Stimulated activated CD4-positive, alpha-beta T cell treated with anti-CD3 and anti-CD28 coated beads, Interleukin-2, amount 100 ng/mL, for 48 hours (primary cell): ENCODE measurements around the gene SAPCD2.

Source experiments
- DNase-seq, 2 donors: peaks; one replicate each; pipeline ENCODE4 v3.0.0-alpha.2; 2020

Gene SAPCD2

DNA sequence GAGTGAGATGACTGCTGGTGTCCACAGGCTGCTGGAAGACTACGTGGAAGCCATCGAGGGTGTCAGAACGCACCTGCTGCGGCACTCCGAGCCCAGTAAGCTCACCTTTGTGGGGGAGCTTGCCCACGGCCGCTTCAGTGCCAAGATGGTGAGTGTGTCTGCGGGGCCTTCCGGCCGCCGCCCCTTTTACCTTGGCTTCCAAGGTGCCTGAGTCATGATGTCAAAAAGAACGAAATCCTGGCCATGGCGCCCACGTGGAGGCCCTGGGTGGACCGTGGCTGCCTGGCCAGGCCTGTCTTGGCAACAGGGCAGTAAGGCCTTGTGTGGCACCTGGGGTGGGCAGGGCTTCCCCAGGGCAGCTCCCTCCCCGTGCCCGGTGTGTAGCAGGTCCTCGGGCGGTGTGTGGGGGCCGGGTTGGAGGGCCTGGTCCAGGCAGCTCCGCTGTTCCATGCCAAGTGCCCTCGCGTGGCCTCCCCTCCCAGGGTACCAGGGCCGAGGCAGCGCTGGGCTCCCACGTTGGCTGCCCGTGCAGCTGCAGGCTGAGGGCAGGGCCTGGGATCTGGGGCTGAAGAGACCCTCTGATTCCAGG is 36.4 kb upstream of the SAPCD2 start:
- no peak for DNase-seq

DNA sequence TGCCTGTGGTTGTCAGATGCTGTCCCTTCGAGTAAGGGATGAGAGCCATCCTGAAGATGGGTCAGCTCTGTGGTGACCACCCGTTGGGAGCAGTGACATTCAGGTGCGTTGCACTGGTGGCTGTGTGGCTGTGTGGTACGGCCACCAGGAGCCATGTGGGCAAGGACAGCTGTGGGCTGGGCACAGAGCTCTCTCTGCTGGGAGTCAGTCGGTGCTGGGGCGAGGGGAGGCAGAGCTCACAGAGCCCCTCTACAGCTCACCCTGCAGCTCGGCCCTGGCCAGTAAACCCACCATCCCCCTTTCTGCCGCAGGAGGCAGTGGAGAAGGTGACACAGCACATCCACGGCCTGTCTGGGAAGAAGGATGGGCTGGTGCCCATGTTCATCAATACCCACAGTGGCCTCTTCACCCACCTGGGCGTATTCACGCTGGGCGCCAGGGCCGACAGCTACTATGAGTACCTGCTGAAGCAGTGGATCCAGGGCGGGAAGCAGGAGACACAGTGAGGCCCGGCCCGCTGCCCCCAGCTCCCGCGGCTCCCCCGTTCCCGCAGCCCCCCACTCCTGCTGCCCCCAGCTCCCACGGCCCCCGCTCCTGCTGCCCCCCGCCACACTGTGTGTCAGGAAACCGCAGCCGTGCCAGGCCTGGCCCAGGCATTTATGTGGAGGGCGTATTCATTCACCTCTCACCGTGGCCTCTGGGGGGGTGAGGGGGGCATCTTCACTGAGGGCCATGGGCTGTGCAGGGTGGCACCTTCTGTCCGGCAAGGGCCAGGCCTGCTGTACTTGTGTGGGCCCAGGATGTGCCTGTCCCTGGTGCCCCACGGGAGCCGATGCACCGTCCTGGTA is 35.7 kb upstream of the SAPCD2 start:
- DNase-seq = no peak

GRCh38 chr9:137103206-137103999 is 33.0 kb upstream of the SAPCD2 start:
- DNase-seq = no peak

DNA sequence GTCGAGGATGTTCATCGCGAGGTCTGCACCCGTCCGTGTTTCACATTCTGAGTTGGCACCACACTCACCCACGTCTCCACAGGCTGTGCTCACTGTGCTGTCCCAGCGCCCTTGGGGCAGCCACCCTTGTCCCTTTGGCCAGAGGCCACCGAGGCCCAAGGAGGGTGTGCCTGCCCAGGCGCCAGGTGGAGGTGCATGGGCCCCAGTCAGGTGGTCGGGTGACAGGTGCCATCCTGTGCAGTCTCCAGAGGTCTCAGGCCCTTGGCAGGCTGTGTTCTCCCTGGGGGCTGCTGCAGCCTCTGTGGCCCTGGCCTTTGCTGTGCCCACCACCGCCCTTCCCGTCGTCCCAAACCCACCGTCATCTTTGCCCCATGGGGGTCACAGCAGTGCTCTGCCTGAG is 28.9 kb upstream of the SAPCD2 start:
- DNase-seq = no peak

DNA sequence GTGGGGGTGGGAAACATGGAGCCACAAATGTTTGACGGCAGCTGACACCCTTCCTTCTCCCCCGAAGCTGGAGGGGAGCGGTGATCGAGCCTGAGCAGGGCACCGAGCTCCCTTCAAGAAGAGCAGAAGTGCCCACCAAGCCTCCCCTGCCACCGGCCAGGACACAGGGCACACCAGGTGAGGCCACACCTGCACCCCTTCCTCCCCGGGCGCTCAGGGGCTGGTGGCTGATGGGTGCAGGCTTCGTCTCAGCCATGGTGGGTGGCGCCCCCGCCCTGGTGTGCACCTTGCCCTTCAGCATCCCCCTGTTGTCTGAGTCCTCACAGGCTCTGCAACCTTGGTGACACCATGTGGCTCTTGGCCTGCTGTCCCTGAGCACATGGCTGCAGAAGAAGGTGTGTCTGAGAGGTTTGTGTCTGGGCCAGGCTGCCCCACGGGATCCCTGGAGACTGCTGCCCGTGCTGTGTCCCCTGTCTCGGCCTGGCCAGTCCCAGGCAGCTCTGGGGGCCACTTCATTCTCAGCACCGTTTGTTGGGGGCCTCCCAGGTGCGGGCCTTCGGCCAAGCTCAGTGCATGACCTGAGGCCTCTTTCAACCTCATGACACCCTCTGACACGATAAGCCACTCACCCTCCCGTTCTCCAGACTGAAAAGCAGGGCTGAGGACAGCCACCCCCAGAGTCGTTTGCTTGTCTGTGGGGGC is 27.6 kb upstream of the SAPCD2 start:
- no peak for DNase-seq

DNA sequence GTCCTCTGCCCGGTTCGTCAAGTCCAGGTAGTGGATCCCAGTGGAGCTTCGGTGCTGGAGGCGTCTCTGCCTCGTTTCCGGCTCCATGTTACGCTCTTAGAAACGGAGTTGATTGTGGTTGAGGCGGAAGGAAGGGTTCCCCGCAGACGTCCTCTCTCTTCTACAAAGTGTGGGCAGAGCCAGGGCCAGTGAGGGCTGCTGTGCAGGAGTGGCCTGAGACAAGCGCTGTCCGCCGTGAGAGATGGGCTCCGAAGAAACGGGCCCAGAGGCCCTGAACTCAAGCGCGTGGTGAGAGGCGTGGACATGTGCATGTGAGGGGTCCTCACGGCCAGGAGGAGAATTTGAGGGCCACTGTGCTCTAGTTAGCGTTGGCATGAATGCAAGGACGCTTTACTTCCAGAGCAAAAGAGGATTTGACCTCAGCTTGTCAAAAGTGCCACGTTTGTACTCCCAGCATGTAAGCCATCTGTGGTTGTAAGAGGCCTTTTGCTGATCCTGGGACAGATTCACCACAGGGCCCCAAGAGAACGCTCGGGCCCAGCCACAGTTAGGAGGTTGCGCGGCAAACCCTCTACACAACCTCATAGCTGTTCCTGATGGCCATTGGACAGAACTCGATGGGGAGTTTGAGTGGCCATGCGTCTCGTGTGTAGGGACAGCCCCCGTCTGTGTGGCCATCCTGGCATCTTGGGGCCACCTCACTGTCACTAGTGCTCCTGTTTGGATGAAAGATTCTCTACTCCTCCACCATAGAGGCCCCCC is 26.6 kb upstream of the SAPCD2 start:
- DNase-seq = no peak

GRCh38 chr9:137095664-137096517 is 25.5 kb upstream of the SAPCD2 start:
- peak; percentile 72 to 78 for DNase-seq

- no peak for DNase-seq
Measured at GRCh38 chr9:137089232-137089947, 19.0 kb upstream of the SAPCD2 start.

GRCh38 chr9:137088121-137088520 is 17.8 kb upstream of the SAPCD2 start:
- DNase-seq = no peak

DNA sequence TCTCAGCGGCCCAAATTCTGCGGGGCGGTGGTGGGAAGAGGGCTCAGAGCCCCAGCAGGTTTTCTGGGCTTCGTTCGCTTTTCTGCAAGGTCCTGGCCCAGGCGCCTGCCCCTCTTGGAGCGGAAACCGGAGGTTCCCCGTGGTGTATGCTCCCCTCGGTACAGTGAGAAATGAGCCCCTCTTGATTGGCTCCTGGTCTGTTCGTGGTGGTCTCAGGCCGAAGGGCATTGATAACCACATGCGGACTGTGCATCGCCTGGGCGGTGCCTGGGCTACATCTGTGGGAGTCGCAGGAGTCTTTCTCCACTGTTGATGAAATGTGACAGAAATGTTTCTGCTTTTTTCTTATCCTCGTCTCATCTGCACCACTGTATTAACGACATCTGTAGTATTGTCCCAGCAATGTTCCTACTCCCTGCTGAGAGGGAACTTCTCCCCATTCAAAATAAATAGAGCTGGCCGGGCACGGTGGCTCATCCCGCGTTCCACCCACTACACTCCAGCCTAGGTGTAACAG is 17.1 kb upstream of the SAPCD2 start:
- DNase-seq = peak in 1 of 2 donors; percentile 19

DNA sequence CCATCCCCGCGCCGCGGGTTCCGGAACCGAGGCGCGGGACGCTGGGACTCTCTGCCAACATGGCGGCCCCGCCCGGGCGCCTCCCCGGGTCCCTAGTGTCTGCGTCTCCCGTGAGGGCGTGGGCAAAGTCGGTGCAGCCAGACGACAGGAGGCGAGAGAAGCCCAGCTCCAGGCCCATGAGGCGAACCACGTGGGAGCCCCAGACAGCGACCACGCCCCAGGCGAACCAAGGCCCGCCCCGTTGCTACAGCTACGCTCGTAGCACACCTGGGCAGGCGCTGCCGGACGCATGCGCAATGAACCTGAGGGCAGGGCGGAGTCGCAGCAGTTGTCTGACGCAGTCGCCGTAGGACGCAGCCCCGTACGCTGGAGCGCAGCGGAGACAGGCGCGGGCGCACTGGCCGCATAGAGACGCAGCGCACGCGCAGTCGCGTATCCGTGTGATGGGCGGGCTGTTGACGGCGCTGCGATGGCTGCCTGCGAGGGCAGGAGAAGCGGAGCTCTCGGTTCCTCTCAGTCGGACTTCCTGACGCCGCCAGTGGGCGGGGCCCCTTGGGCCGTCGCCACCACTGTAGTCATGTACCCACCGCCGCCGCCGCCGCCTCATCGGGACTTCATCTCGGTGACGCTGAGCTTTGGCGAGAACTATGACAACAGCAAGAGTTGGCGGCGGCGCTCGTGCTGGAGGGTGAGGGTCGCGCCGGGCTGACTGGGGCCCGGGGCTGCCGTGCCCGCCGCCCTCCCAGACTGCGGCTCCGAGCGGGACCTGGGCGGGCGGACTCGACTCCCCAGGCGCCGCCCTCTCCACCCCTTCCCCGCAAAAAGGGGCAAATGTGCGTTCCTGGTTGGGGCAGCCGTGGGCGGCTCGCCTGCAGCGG is 16.4 kb upstream of the SAPCD2 start, which contains the start of gene MAN1B1:
Gene MAN1B1, plus strand, starts transcription at position 455 of the 878 bp plus-strand sequence. Its CDS starts 15 bp downstream, at position 470.
- DNase-seq = peak; percentile 99

- peak; percentile 28 to 34 for DNase-seq
Measured at GRCh38 chr9:137085920-137086530, 15.7 kb upstream of the SAPCD2 start.

DNA sequence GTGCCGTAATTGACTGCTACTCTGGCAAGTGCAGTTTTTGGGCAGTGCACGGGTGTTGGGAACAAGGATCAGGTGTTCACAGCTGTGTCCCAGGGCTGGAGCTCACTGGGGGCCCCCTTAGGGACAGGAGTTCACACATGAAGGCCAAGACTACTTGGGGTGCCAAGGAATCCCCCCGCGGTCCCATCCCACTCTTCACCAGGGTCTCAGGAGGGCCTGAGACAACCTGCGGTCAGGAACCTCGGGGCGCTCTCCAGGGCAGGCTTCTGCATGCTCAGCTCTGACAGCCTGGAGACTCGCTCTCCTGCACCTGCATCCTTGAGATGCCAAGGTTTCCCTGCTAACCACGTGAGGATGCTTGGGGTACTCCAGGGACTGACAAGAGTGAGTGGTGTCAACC is 14.2 kb upstream of the SAPCD2 start:
- DNase-seq = no peak

DNA sequence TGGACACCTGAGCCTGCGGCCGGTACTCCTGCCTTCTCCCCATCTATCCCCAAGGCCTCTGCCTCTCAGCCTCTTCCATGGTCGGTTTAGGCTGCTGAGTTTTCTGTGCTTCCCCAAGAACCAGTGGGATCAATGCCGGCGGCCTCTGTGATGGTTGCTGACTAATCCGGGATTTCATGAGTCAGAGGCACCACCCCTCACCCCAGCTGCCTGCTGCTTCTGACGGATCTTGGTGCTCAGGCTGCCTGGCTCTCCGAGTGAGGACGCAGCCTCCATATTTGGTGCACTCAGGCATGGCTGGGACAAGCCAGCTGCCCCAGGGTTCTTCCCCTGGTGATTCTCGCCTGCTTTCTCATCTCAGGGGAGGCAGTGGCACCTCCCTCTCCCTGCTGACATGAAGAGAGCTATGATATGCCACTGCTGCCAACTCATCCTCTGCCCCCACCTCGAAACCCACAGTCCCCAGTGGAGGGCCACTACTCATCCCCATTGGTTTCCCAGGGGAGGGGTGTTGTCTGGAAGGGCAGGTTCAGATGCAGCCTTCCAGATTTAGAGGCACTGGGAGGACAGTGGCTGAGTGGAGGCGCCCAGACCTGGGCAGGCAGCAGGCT is 13.1 kb upstream of the SAPCD2 start:
- DNase-seq = no peak

- no peak for DNase-seq
Measured at GRCh38 chr9:137082925-137083290, 12.6 kb upstream of the SAPCD2 start.

- DNase-seq = no peak
Measured at GRCh38 chr9:137082222-137082924, 12.0 kb upstream of the SAPCD2 start.

DNA sequence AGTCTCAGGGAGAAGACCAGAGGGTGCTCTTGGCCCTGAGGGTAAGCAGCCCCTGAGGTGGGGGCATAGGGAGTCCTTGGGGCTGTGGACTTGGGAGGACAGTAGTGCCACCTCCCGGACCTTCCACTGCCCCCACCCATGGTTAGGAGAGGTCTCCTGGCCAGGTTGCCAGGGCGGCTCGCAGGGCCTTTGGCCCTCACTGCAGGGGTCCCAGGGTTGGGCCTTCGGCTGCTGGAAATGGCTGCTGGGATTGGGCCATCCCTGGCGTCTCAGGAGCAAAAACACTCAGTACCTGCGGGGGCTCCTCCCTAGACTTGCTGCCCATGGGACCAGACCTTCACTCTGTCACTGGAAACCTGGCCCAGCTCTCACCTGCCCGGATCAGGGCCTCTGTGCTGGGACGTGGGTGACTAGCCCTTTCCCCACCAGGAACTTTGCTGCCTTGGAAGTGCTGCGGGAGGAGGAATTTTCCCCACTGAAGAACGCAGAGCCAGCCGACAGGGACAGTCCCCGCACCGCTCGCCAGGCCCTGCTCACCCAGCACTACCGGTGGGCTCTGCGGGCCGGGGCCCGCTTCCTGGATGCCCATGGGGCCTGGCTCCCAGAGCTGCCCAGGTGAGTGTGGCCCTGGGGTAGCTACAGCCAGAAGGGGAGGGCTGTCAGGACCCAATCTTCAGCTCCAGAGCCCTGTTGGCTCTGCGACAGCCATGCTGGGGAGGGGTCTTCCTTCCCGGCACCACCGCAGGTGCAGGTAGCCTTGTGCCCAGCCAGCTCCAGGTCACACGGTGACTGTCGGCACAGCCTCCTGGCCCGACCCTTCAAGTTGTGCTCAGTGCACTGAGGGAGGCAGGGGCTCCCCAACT is 10.1 kb upstream of the SAPCD2 start:
- DNase-seq = no peak
